HG03565 (cell line): Measurements from ENCODE around the gene SBK3.
"Not testable (repeated sequence)": the region's sequence is repeated elsewhere in the genome, so short reads cannot be mapped to it uniquely, and the experiment has no call there.

Source experiments
- ATAC-seq: cut with Tn5 transposase; IDR thresholded peaks from one replicate; pipeline ENCODE4 v1.9.1; 2021; ENCODE audit warnings: mild to moderate bottlenecking, moderate library complexity; ENCODE audit not compliant: unreplicated experiment

Gene SBK3

GRCh38 chr19:55542292-55542855 is 3.0 kb downstream of the SBK3 start:
- ATAC-seq = no peak

- no peak for ATAC-seq
Measured at GRCh38 chr19:55541091-55541490, 4.3 kb downstream of the SBK3 start.

DNA sequence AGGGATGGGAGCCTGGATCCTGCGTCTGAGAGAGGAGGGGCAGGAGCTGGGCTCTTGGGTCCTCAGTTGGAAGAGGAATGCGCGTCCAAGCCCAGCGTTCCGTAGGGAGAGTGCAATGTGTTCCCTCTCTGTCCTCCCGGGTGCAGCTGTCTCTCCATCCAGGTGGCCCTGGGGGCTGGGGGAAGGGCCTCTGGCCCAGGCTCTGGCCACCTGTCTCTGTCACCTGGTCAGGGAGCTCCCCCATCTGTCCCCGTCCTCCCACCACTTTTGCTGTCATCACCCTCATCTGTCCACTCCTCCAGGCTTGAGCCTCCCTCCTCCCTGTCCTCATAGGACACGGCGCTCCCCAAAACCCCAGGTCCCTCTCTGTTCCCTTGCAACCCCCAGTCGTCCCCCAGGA is 4.7 kb downstream of the SBK3 start:
- no peak for ATAC-seq

- ATAC-seq = no peak
Measured at GRCh38 chr19:55539090-55539984, 6.0 kb downstream of the SBK3 start.

DNA sequence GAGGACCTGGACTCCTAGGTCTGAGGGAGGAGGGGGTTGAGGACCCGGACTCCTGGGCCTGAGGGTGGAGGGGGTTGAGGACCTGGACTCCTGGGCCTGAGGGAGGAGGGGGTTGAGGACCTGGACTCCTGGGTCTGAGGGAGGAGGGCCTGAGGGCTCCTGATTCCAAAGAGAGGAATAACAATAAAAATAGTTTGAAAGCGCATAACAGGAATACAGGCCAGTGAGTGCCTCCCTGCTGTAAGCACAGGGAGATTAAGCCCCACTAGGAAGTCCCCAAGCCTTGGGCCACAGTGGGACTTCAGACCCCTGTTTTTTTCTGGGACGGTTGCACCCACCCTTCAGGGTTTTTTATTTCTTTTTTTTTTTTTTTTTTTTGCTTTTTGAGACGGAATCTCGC is 7.2 kb downstream of the SBK3 start:
- ATAC-seq = no peak

GRCh38 chr19:55537741-55538111 is 7.6 kb downstream of the SBK3 start:
- ATAC-seq = no peak

DNA sequence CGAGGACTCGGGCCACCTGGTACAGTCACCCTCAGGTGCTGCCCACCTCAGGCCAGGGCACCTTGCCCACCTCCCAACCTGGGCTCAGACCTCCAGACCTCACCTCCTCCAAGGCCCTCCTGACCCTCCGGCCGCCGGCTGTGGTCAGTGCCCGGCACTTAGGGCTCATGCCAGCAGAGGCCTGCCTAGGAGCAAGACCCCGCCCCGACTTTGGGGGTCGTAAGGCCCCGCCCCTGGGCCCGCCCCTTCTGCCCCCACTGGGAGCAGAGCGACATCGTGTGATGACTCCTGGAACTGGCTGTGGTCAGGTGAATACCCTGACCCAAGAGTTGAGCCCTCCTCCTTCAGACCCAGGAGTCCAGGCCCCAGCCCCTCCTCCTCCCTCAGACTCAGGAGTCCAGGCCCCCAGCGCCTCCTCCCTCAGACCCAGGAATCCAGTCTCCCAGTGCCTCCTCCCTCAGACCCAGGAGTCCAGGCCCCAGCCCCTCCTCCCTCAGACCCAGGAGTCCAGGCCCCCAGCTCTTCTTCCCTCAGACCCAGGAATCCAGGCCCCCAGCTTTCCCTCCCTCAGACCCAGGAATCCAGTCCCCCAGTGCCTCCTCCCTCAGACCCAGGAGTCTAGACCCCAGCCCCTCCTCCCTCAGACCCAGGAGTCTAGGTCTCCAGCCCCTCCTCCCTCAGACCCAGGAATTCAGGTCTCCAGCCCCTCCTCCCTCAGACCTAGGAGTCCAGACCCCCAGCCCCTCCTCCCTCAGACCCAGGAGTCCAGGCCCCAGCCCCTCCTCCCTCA is 8.2 kb downstream of the SBK3 start, which contains the start of gene SBK2:
Gene SBK2, minus strand, starts transcription at position 183 of the 790 bp plus-strand sequence. CDS start 839 bp downstream, outside the sequence.
- no peak for ATAC-seq

DNA sequence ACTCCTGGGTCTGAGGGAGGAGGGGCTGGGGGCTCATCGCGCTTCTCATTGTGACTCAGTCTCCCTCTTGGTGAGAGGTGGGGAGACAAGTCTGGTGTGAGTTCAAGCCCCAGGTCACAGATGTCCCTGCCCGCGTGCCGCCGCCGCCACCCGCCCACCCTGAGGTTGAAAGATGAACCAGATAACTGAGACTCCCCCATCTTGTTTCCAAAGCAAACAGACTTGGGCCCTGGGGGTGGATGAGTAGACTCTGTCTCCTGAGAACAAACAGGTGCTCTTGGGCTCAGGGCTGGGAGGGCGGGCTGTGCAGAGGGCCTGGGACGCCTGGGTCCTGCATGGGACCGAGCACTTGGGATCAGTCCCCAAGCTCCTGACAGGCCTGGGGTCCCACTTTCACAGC is 9.0 kb downstream of the SBK3 start:
- no peak for ATAC-seq

DNA sequence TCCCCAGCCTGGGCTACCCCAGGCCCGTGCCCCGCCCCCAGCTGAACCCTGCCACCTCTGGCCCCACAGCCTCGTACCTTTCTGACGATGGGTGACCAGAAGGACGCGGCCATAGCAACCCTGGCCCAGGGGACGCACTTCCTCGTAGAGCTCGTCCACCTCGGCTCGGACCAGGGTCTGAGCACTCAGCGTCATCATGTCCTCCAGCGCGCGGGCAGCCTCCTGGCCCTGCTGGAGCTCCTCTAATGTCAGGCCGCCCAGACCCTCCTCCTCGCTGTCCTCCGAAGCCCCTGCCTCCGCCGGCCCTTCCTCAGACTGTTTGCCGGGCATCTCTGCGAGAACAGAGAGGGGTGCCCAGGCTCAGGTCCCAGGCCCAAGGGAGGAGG is 9.4 kb downstream of the SBK3 start:
- no peak for ATAC-seq

DNA sequence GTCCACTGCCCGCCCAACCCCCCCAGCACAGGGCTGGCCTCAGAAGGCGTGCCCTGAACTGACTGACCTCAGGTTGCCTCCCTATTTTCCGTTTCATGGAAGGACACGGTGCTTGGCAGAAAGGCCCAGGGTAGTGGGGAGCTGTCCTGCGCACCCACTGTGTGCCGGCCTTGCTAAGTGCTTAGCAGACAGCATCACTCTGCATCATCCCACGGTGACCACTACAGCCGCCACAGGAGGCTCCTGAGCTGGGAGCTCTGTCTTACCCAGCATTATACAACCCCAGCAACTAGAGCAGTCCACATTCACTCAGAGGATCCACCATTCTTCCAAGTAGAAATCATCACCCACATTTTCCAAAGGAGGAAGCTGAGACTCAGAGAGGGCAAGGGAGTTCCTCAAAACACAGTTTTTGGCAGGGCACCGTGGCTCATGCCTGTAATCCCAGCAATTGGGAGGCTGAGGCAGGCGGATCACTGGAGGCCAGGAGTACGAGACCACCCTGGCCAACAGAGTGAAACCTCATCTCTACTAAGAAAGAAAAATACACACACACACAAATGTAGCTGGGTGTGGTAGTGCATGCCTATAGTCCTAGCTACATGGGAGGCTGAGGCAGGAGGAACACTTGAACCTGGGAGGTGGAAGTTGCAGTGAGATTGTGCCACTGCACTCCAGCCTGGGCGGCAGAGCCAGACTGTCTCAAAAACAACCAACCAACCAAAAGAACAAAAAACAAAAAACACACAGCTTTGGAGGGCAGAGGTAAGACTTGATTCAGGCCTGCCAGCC is 10.0 kb downstream of the SBK3 start:
- no peak for ATAC-seq

- not testable (repeated sequence) for ATAC-seq
Measured at GRCh38 chr19:55534280-55534679, 11.1 kb downstream of the SBK3 start.

GRCh38 chr19:55530996-55531395 is 14.3 kb downstream of the SBK3 start:
- ATAC-seq = no peak

DNA sequence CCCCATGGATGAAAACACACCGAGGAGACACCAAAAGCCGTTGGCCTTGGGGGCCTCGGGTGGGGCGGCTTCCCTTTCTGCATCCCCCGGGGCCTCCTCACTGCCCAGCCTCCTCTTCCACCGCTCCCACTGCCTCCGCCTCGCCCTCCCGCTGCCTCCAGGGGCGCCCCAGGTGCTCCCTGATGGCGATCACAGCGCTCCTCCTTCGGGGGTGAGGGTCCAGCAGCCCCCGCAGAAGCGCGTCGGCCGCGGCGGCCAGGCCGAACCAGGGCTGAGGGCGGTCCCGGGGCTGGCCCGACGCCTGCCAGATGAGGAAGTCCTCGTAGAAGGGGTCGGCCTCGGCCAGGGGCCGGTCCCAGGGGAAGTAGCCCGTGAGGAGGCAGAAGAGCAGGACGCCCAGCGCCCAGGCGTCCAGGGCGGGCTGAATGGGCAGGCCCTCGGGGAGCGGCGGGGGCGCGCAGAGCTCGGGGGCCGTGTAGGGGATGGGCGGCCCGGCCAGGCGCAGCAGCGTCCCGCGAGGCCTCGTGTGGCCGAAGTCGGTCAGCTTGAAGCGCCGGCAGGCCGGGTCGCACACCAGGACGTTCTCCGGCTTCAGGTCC is 15.6 kb downstream of the SBK3 start:
- no peak for ATAC-seq

DNA sequence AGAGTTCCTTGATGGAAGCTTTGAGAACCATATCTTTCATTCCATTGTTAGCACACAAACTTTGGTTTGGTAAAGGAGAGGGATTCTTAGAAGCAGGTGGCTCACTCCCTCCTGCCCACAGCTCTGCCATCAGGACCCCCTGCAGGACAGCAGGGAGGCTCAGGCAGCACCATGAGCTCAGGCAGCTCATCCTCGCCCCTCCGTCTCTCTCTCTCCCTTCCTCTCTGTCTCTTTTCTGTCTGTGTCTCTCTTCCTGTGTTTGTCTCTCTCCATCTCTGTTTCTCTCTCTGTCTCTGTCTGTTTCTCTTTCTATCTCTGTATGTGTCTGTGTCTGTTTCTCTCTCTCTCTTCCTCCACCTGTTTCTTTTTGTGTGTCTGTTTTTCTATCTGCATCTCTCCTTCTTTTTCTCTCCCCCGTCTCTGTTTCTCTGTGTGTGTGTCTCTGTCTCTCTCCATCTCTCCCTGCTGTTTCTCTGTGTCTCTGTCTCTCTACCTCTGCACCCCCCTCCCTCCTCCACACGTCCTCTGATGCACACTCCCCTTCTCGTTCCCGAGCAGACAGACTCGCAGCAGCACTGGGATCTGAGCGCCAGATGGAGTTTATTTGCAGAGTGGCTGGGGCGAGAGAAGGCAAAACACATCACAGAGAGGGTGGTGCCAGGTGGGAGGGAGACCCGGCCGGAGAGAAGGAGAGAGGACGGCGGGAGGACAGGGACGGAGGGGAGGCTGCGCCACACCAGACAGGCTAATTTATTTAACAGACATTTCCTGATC is 17.1 kb downstream of the SBK3 start:
- no peak for ATAC-seq

GRCh38 chr19:55527197-55528029 is 17.9 kb downstream of the SBK3 start:
- ATAC-seq = no peak

- no peak for ATAC-seq
Measured at GRCh38 chr19:55526216-55527196, 18.8 kb downstream of the SBK3 start.

- ATAC-seq = no peak
Measured at GRCh38 chr19:55525289-55526101, 19.8 kb downstream of the SBK3 start.
